DMS79 treated with DMSO at 0.1 percent for 48 hours (cell line): ENCODE measurements around the gene PPIH.
"Not testable (repeated sequence)": the region's sequence is repeated elsewhere in the genome, so short reads cannot be mapped to it uniquely, and the experiment has no call there.

Experiments used
- DNase-seq: peaks from one replicate; lab custom pipeline; 2025; lab: John Stamatoyannopoulos, UW

The PPIH gene

GRCh38 chr1:42657981-42658876 lies at the start of gene PPIH:
TSS of gene PPIH (plus strand) at chr1:42658423. CDS start at chr1:42658447, 24 bp downstream.
- peak; percentile 94 for DNase-seq

- no peak for DNase-seq
Observed at GRCh38 chr1:42613803-42614131, 44.5 kb upstream of the PPIH start.

- no peak for DNase-seq
Observed at GRCh38 chr1:42618866-42619265, 39.4 kb upstream of the PPIH start.

- DNase-seq = no peak
Observed at GRCh38 chr1:42620307-42620706, 37.9 kb upstream of the PPIH start.

GRCh38 chr1:42621180-42621579 lies 37.0 kb upstream of the PPIH start:
- not testable (repeated sequence) for DNase-seq

DNA sequence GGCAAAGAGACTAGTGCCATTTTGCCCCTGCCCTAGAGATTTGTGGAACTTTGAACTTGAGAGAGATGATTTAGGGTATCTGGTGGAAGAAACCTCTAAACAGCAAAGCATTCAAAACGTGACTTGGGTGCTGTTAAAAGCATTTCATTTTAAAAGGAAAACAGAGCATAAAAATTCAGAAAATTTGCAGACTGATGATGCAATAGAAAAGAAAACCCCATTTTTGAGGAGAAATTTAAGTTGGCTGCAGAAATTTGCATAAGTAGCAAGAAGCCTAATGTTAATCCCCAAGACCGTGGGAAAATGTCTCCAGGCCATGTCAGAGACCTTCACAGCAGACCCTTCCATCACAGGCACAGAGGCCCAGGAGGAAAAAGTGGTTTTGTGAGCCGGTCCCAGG lies 31.0 kb upstream of the PPIH start:
- DNase-seq = not testable (repeated sequence)

- DNase-seq = no peak
Observed at GRCh38 chr1:42639116-42639515, 19.1 kb upstream of the PPIH start.

DNA sequence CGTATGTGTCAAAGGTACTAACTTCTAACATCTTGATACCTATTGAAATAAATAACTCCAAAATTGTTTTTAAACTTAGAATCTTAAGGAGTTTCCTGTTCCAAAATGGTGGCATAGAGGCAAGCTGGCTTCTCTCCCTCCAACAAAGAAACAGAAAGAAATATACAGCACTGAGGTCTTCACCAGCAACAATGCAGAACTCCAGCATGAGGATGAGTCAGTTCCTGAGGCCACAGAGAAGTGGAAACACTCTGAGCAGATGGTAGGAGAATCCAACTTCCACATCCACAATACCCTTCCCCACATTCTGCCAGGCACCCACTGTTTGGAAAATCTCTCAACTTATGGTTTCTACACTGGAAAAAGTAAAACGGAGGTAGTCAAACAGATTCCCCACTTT lies 12.2 kb upstream of the PPIH start:
- no peak for DNase-seq

- DNase-seq = no peak
Observed at GRCh38 chr1:42657201-42657600, 1.0 kb upstream of the PPIH start.

GRCh38 chr1:42658877-42659337 lies 684 bp downstream of the PPIH start:
- DNase-seq = no peak

- no peak for DNase-seq
Observed at GRCh38 chr1:42660907-42661500, 2.8 kb downstream of the PPIH start.

DNA sequence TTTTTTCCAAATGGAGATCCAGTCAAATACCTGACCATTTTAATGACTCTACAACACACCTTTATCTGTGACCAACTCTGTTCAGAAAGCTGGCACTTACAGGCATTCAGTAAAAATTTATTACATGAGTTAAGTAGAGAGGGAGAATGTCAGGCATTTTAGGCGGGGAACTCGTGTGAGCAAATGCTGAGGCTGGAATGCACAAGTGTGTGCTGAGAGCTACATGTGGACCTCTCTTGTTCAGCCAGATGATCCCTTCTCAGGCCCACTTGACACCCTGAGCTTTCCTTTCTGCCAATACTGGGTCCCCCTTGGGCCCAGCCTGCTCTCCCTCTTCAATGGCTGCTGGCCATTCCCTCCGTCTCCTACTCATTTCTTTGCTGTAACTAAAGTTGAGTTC lies 11.7 kb downstream of the PPIH start:
- no peak for DNase-seq

DNA sequence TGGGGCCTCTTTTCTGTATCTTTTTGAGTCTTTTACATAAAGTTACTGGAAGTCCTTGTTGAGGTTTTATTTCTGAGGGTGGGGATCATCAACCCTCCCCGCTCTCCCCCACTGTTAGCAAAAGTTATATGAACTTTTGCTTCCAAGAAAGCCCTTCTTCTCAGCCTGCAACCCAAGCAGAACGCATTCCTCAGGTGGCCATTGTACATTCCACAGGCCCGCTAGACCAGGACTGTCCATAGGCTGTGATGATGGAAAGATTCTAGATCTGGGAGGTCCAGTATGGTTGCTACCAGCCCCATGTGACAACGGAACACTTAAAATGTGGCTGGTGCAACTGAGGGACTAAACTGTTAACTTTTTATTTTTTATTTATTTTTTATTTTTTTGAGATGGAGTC lies 12.2 kb downstream of the PPIH start:
- DNase-seq = no peak

GRCh38 chr1:42674214-42674613 lies 16.0 kb downstream of the PPIH start:
- no peak for DNase-seq

GRCh38 chr1:42674682-42675081 lies 16.5 kb downstream of the PPIH start:
- DNase-seq = no peak

DNA sequence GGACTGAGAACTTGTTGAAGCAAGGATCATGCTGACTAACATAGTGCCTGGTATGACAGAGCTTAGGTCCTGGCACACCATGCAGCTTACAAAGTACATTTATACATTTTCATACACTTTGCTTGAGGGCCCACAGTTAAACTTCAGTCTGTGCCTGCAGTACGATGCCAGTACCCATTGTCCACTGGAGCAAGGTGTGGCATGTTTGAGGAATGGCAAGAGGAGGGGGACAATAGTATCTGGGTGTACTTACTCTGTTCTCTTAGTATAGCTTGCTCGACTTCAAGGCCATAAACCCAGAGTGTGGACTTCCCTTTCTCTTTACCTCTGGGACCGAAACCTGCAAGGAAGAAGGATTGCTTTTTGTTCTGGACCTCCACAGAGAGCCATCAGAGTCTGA lies 17.2 kb downstream of the PPIH start:
- no peak for DNase-seq

DNA sequence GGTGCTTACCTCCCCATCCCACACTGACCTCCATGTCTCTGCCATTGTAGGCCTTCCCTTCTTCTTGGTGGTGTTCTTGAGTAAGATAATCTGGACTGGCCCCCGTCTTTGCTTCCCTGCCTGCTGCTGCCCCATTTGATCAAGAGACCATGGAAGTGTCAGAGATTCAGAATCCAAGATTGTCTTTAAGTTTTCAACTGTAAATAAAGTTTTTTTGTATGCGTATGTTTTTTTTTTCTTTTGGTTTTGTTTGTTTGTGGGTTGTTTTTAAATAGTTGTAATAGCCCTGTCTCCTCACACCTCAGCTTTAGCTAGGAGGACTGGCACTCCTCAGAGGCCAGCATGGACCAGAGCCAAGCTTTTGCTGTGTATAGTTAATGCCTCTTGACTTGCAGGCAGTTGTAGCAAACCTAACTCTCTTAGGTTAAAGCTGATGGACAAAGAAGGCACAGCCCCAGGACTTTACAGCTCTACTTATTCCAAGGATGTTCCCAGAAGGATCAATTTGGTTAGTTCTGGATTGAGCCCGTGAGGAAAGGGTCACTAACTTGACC lies 18.4 kb downstream of the PPIH start:
- DNase-seq = no peak

DNA sequence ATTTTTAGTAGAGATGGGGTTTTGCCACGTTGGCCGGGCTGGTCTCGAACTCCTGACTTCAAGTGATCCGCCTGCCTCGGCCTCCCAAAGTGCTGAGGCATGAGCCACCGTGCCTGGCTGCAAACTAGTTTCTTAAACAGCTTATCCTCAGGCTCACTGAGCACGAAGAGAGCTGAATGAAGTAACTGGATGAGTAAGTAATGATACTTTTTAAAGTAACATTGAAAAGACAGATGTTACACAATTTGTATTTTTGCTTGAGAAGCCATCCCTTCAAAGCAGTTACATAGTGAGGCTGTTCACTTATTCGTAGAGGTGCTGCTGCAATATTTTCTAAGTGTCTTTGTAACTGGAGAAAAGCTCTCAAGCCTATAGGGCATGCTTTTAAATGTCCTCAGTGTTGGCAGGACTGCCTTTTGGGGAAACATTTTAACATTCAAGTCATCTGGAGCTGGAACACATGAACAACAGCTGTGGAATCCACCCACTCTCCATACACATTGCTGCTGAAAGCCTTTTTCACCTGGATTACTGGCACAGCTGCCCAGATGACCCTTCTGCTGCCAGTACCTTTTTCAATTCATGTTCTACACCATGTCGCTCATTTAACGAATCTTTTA lies 21.3 kb downstream of the PPIH start:
- DNase-seq = no peak

GRCh38 chr1:42680055-42680454 lies 21.8 kb downstream of the PPIH start:
- DNase-seq = no peak

- DNase-seq = peak; percentile 31
Observed at GRCh38 chr1:42680921-42681683, 22.9 kb downstream of the PPIH start.

DNA sequence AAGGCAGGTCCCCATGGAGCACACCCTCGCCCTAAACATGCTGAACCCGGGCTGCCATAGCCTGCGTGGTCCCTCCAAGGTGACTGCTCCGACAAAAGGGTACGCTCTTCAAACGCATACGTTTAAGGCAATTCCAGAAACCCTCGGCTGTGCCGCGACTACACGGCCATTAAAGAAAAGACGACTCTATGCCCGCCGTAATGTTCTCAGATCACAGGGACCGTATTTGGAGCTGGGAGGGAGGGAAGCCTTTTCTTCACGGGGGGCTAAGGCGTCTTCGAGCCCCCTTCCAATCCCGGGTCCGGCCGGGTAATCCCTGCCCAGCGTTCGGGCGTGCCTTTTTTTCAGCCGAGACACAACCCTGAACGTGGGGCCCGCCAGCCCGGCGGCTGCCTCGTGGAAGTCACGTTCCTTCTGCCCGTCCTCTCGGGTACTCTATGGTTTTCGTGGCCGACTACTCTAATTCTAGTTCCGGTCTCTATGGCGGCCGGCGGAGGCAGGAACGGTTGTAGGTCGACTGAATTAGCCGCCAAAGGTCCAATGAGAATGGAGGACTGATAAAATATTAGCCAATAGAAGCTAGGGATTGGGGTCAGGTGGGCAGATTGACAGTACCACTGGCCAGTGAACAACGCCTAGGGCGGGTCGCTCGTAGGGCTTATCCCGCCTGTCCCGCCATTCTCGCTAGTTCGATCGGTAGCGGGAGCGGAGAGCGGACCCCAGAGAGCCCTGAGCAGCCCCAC lies 23.7 kb downstream of the PPIH start, which contains the start of gene YBX1:
YBX1 (plus strand) TSS at position 678 of the 743 bp plus-strand sequence. CDS start 148 bp downstream, outside the sequence.
- DNase-seq = peak; percentile 99
